Stimulated activated memory B cell treated with anti-CD40 and anti-IgM and Interleukin-4, amounts not matched to agents 10 μg/mL and 1 μg/mL and 100 μg/mL, for 72 hours (primary cell): ENCODE measurements around the gene MYH11.

Experiments used
- ATAC-seq: fragments of 150-1000 bp; cut with Tn5 transposase; 2 replicates; pipeline ENCODE4 v1.10.0; 2021
- H3K27ac Mint-ChIP-seq: one replicate; pipeline ENCODE4 v1.8.0; 2022; ENCODE audit warnings: mild to moderate bottlenecking, mixed read lengths
- H3K27me3 Mint-ChIP-seq: one replicate; pipeline ENCODE4 v1.8.0; 2022; ENCODE audit warnings: mixed read lengths
- H3K36me3 Mint-ChIP-seq: one replicate; pipeline ENCODE4 v1.8.0; 2022; ENCODE audit warnings: mixed read lengths
- H3K4me1 Mint-ChIP-seq: one replicate; pipeline ENCODE4 v1.8.0; 2022; ENCODE audit warnings: mixed read lengths
- H3K4me3 Mint-ChIP-seq: one replicate; pipeline ENCODE4 v1.8.0; 2022; ENCODE audit warnings: mild to moderate bottlenecking, moderate library complexity, mixed read lengths
- H3K9me3 Mint-ChIP-seq: one replicate; pipeline ENCODE4 v1.8.0; 2022; ENCODE audit warnings: mixed read lengths

MYH11 gene

DNA sequence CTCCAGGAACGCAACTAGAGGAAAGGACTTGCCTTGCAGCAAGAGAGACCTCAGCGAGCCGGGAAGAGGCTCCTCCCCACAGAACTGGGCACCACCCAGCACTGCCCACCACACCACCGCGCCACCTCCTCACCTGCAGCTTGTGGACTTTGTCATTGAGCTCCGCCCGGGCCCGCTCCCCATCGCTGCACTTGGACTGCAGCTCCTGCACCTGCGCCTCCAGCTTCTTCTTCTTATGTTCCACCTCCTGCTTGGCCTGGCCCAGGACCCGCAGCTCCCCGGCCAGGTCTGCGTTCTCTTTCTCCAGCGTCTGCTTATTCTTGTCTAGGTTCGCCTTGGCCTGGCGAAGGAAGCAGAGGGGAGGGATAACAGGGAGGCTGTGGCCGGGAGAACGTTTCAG, 130.1 kb downstream of the MYH11 start:
- Mint-ChIP-seq H3K4me3 (no peak overlapping the region), H3K9me3 (peaks cover 2% of the 10 kb centered on the region), H3K4me1 (no peaks in the 10 kb centered on the region), H3K27me3 (no peaks in the 10 kb centered on the region), H3K36me3 (peaks cover 49% of the 10 kb centered on the region), H3K27ac (no peak overlapping the region)
- ATAC-seq, result no peak

DNA sequence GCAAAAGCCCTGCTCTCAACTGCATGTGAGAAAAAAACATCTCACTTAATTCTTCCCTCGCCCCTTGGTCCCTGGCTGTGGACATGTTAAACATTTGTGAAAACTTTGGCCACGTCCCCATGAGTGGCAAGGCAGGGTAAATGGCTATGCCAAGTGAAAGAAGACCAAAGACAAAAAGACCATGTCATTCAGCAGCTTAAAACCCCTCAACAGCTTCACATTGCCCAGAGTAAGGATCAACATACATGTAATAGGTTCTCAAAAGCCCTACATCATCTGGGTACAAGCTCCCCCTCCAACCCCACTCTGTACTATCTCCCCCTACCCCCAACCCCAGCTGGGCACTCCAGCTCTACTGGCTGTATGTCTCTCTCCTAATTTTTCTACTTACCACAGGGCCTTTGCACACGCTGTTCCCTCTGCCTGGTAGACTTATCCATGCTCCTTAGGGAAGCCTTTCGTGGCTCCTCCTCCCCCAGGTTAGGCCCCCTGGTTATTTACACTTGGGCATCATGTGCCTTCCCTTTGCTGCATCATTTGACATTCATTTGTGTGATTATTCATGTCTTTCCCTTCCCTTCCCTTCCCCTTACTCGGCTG, 131.1 kb downstream of the MYH11 start:
- H3K4me3 Mint-ChIP-seq, result no peak overlapping the region
- no peaks in the 10 kb centered on the region for H3K4me1 Mint-ChIP-seq
- peaks cover 59% of the 10 kb centered on the region for H3K36me3 Mint-ChIP-seq
- ATAC-seq, result no peak
- H3K27me3 Mint-ChIP-seq, result no peaks in the 10 kb centered on the region
- H3K27ac Mint-ChIP-seq, result no peak overlapping the region
- peaks cover 2% of the 10 kb centered on the region for H3K9me3 Mint-ChIP-seq

DNA sequence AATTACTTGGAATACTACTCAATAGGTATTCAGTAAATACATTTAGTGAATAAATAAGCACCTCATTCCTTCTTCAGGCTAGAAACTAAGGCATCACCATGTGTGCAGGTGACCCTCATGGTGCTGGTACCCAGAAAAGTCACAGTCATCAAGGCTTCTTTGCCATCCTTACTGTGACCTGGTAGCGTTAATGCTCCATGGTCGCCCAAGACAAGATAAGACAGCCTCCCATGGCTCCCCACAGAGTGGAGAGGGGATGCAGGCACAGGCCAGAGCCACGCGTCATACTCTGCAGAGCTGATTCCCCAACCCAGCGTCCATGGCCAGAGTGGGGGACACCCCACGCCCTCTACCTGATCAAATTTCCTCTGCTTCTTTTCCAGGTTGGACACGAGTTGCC, 133.0 kb downstream of the MYH11 start:
- H3K4me3 Mint-ChIP-seq, result no peak overlapping the region
- no peaks in the 10 kb centered on the region for H3K27me3 Mint-ChIP-seq
- H3K9me3 Mint-ChIP-seq, result peaks cover 2% of the 10 kb centered on the region
- H3K4me1 Mint-ChIP-seq, result no peaks in the 10 kb centered on the region
- ATAC-seq, result no peak
- peak overlapping the region; percentile 28 for H3K27ac Mint-ChIP-seq
- H3K36me3 Mint-ChIP-seq, result peaks cover 76% of the 10 kb centered on the region

DNA sequence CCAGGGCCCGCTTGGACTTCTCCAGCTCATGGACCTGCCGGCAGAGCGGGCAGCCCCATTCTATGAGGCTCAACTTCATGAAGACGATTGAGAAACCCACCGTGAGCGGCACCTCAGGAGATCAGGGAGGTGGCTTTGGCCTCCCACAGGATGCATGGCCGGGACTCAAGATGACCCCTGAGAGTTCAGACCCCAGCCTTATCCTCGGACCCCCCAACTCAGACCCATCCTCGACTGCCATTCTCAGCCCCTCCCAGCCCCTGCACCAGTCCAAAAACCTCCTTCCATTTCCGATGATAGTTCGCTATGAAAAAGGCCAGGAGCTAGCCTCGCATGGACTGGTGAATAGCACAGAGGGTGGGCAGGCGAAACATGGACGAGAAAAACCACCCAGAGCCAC, 135.8 kb downstream of the MYH11 start:
- no peak for ATAC-seq
- Mint-ChIP-seq H3K27ac (no peak overlapping the region), H3K27me3 (no peaks in the 10 kb centered on the region), H3K4me1 (no peaks in the 10 kb centered on the region), H3K4me3 (no peak overlapping the region), H3K9me3 (peaks cover 2% of the 10 kb centered on the region), H3K36me3 (peaks cover 78% of the 10 kb centered on the region)

DNA sequence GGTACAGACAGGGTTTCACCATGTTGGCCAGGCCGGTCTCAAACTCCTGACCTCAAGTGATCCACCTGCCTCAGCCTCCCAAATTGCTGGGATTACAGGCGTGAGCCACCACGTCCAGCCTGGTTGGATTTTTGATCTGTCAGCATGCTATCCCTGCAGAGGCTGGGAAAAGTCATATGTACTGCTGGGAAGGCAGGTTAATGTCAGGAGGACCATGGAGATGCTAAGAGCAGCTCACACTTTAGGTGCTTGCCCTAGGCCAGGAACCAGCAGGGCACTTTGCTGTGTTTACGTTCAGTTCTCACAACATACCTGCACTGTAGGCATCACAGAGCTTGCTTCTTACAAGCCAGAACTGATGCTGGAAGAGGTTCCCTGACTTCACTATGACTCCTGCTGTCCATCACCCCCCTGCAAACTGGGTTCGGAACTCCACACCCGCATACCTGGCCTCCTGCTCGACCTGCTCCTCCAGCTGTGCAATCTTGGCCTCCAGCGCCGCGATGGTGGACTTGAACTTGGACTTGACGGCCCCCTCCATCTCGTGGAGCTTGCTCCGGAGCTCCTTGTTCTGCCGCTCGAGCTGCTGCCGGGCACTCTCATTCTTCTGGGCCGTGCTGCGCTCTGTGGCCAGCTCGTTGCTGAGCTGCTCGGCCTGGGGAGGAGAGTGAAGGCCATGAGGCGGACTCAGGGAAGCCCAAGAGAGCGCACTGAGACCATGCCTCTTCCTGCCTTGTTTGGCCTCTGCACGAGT, 140.0 kb downstream of the MYH11 start:
- no peak overlapping the region for H3K4me3 Mint-ChIP-seq
- H3K27ac Mint-ChIP-seq, result no peak overlapping the region
- H3K4me1 Mint-ChIP-seq, result peaks cover 16% of the 10 kb centered on the region
- ATAC-seq, result no peak
- no peaks in the 10 kb centered on the region for H3K27me3 Mint-ChIP-seq
- H3K9me3 Mint-ChIP-seq, result no peaks in the 10 kb centered on the region
- H3K36me3 Mint-ChIP-seq, result peaks cover 89% of the 10 kb centered on the region

DNA sequence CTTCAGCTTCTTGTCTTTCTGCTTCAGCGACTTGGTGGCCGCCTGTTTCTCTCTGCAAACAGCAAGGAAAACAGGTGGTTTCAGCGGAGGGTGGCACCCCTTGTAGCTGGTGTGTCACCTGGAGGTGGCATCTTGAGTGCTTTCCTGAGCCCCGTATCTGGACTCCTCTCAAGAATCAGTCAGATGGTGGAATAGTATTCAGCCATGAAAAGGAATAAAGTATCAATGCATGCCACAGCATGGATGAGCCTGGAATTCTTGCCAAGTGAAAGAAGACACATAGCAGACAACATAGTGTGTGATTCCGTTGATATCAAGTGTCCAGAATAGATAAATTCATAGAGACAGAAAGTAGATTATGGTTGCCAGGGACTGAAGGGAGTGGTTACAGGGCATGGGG, 141.6 kb downstream of the MYH11 start:
- no peak for ATAC-seq
- Mint-ChIP-seq H3K36me3 (peaks cover 84% of the 10 kb centered on the region), H3K4me3 (no peak overlapping the region), H3K4me1 (peaks cover 24% of the 10 kb centered on the region), H3K9me3 (no peaks in the 10 kb centered on the region), H3K27me3 (no peaks in the 10 kb centered on the region), H3K27ac (no peak overlapping the region)

DNA sequence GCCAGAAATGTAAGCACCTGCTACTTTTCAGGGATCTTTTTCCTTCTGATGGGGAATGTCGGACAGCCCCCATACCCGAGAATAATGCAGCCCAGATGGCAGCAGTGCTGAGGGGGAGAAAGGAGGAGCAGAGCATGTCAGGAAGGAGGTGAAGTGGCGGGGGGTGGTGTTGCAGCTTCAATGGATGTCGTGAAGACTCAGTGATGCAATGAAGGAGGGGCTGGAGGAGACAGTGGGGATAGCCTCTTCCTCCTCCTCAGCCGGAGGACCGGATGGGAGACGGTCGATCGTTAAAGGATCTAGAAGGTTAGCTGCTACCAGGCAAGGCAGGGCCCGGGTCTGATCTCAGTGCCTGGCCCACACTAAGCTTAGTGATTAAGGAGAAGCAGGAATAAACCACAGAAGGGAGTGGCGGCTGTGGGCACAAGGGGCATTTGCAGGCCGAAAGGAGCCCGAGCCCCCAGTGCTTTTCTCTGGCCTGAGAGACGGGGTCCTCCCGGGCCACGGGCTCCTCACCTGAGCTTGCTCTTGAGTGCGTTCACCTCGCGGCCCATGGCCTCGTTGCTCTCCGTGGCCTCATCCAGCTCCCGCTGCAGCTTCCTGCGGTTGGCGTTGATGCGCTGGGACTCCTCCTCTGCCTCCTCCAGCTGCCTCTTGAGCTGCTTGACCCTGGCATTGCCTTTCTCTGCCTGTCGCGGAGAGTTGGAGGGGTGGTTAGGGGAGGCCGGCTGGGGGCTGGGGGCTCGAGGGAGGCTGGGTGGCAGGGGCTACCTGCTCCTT, 142.2 kb downstream of the MYH11 start:
- Mint-ChIP-seq H3K4me1 (peaks cover 24% of the 10 kb centered on the region), H3K9me3 (no peaks in the 10 kb centered on the region), H3K27me3 (no peaks in the 10 kb centered on the region), H3K4me3 (no peak overlapping the region), H3K36me3 (peaks cover 78% of the 10 kb centered on the region), H3K27ac (no peak overlapping the region)
- no peak for ATAC-seq

DNA sequence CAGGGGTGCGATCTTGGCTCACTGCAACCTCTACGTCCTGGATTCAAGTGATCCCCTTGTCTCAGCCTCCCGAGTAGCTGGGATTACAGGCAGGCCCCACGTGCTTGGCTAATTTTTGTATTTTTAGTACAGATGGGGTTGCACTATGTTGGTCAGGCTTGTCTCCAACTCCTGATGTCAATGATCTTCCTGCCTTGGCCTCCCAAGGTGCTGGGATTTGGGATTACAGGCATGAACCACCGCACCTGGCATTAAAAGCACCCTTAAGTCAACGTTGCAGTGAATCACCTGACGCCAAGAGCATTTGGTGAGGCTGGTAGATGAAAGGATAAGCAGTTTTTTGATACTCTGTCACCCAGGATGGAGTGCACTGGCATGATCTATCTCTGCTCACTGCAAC, 147.8 kb downstream of the MYH11 start:
- no peaks in the 10 kb centered on the region for H3K27me3 Mint-ChIP-seq
- H3K36me3 Mint-ChIP-seq, result peaks cover 43% of the 10 kb centered on the region
- ATAC-seq, result no peak
- H3K9me3 Mint-ChIP-seq, result no peaks in the 10 kb centered on the region
- H3K4me1 Mint-ChIP-seq, result peaks cover 33% of the 10 kb centered on the region
- H3K27ac Mint-ChIP-seq, result no peak overlapping the region
- H3K4me3 Mint-ChIP-seq, result no peak overlapping the region

DNA sequence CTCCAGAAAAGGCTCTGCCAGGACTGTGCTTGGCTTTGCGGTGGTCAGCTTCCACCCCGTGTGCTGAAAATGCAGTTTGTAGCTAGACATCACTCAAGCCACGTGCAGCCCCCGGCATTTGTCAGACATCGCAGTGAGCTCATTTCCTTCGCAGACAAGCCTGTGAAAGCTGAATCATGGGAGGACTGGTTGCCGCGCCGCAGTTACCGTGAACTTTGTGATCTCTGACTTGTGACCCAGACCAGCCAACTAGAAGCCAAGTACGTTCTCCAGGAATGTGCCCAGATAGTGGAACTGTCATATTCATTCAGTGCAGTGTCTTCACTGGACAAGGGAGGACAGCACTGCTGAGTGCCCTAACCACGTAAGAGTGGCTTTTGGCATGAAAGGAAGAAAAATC, 148.7 kb downstream of the MYH11 start:
- Mint-ChIP-seq H3K4me3 (no peak overlapping the region), H3K27ac (no peak overlapping the region), H3K4me1 (peaks cover 37% of the 10 kb centered on the region), H3K36me3 (peaks cover 43% of the 10 kb centered on the region), H3K9me3 (no peaks in the 10 kb centered on the region), H3K27me3 (no peaks in the 10 kb centered on the region)
- ATAC-seq, result no peak

DNA sequence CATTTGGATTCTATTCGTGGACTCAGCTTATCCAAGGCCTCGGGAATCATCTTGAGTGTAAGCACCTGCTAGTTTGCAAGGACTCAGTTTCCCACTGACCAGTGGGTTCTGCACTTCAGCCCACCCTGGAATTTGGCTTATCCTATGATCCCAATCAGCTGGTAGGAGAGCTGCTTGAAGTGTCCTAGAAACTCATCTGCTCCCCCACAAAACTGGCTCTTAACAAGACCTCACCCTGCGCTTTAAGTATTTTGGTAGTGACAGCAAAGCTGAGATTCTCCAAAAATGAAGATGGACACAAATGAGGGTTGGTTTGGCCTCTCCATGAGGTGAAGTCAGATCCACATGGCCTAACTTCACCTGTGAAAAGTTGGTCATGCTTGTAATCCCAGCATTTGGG, 149.5 kb downstream of the MYH11 start:
- H3K27me3 Mint-ChIP-seq, result no peaks in the 10 kb centered on the region
- ATAC-seq, result no peak

DNA sequence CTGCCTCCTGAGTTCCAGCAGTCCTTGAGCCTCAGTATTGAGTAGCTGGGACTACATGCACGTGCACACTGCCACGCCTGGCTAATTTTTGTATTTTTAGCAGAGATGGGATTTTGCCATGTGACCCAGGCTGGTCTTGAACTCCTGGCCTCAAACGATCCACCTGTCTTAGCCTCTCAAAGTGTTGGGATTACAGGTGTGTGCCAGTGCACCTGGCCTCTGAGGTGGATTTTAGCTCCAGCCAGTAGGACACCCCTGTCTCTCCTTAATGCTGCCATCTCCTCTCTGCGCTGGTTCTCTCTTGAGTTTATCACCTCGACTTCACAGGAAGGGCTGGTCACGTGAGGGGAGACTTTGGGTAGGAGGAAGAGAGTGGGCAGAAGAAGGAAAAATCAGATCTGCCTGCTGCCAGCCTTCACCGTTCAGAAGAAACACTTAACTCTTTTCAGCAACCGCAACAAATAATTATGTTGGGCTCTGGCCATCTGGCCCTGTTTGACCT, 151.7 kb downstream of the MYH11 start:
- Mint-ChIP-seq H3K36me3 (peaks cover 26% of the 10 kb centered on the region), H3K27me3 (no peaks in the 10 kb centered on the region), H3K27ac (peak overlapping the region; percentile 35), H3K4me1 (peaks cover 16% of the 10 kb centered on the region), H3K4me3 (no peak overlapping the region), H3K9me3 (no peaks in the 10 kb centered on the region)
- ATAC-seq, result no peak

More for the DNA sequence above, 149.5 kb downstream of the MYH11 start:
- H3K36me3 Mint-ChIP-seq, result peaks cover 39% of the 10 kb centered on the region
- no peak overlapping the region for H3K4me3 Mint-ChIP-seq
- no peak overlapping the region for H3K27ac Mint-ChIP-seq
- H3K4me1 Mint-ChIP-seq, result peaks cover 29% of the 10 kb centered on the region
- H3K9me3 Mint-ChIP-seq, result no peaks in the 10 kb centered on the region

DNA sequence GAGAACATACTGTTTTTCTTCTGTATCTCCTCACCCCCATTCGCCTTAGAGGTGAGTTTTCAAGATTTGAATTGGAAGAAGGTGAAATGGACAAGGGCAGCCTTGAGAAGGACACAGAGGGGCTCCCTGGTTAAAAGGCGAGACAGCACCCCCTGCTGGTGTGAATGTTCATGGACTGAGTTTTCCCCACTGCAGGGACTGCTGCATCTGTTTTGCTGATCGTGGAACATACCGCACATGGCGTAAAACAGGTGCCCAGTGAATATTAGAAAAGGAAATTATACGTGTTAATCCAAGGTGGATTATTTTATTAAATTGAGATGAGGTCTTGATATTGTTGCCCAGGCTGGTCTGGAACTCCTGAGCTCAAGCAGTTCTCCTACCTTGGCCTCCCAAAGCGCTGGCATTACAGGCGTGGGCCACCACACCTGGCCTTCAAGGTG, 152.3 kb downstream of the MYH11 start:
- H3K4me3 Mint-ChIP-seq, result no peak overlapping the region
- H3K36me3 Mint-ChIP-seq, result peaks cover 29% of the 10 kb centered on the region
- peak overlapping the region; percentile 35 for H3K27ac Mint-ChIP-seq
- no peaks in the 10 kb centered on the region for H3K9me3 Mint-ChIP-seq
- H3K4me1 Mint-ChIP-seq, result peaks cover 16% of the 10 kb centered on the region
- no peaks in the 10 kb centered on the region for H3K27me3 Mint-ChIP-seq
- peak; percentile 68 for ATAC-seq

DNA sequence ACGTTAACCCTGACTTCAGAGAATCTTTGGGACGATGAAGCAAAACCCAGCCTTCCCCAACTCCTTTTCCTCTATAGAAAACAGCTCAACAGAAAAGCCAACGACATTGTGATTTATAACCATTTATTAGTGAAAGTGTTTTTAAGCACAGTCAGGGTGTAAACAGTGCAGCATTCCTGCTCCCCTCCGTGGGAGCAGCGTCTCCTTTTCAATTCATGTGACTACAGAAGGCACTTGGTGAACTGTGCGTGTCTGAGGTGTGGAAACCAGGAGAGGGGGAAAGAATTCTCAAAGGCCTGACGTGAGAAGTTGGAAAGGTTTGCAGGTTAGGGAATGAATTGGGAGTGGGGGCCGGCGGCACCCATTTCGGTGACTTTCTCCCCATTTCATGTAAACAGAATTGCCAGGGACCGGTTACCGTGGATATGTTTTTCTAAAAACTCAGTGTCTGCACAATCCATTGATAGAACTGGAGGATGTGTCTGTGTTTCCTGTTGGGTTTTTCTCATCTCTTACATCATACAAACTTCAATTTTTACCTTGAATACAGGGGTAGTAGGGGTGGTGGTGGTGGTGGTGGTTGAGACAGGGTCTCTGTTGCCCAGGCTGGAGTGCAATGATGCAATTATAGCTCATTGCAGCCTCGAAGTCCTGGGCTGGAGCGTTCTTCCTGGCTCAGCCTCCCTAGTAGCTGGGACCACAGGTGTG, 153.6 kb downstream of the MYH11 start:
- H3K4me3 Mint-ChIP-seq, result no peak overlapping the region
- ATAC-seq, result no peak

DNA sequence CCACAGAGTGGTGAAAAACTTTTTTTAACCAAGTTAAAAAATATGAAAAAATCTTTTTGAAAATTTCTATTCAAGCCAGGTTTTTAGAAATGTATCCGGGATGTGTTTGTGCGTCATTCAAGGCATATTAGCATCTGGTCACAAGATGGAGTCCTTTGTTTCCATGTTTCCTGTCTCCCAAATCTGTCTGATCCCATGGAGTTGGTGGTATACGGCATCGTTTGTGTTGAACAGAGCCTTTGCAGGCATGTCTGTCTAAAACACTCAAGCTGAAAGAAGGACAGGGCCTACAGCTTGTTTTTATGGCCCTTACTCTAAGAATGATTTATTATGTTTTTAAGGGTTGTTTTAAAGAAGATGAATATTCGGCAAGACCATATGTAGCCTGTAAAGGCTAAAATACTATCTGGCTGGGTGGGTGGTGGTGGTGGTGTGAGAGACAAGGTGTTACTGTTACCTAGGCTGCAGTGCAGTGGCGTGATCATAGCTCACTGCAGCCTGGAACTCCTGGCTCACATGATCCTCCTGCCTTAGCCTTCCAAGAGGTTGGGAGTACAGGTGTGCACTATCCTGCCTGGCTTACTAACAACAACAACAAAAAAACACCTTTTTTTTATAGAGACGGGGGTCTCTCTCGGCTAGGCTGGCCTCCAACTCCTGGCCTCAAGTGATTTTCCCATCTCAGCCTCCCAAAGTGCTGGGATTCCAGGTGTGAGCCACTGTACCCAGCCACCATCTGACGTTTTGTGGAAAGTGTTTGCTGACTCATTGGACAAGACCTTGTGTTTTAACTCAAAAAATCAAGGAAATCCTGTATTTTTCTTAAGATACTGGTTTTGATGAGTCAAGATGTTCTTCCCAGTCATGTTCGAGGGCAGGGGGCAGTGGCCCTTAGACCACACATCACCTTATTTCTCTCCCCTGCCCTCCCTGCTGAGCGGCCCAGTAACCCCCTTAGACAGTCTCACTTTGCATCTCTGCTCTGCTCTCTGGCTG, 154.6 kb downstream of the MYH11 start:
- Mint-ChIP-seq H3K4me1 (peaks cover 16% of the 10 kb centered on the region), H3K9me3 (no peaks in the 10 kb centered on the region), H3K27ac (no peak overlapping the region), H3K36me3 (peaks cover 37% of the 10 kb centered on the region), H3K4me3 (no peak overlapping the region), H3K27me3 (no peaks in the 10 kb centered on the region)
- no peak for ATAC-seq

More for the DNA sequence above, 153.6 kb downstream of the MYH11 start:
- Mint-ChIP-seq H3K4me1 (peaks cover 16% of the 10 kb centered on the region), H3K27ac (no peak overlapping the region), H3K9me3 (no peaks in the 10 kb centered on the region), H3K27me3 (no peaks in the 10 kb centered on the region), H3K36me3 (peaks cover 35% of the 10 kb centered on the region)
